IPS DF 4.7 (cell line): Measurements from ENCODE around the gene TCEANC2.
"Not testable (repeated sequence)": the region's sequence is repeated elsewhere in the genome, so short reads cannot be mapped to it uniquely, and the experiment has no call there.

Experiments
- DNase-seq: peaks from one replicate; pipeline ENCODE4 v3.0.0-alpha.2; 2013; ENCODE audit warnings: low spot score; ENCODE audit errors: extremely low read depth

Gene TCEANC2

DNA sequence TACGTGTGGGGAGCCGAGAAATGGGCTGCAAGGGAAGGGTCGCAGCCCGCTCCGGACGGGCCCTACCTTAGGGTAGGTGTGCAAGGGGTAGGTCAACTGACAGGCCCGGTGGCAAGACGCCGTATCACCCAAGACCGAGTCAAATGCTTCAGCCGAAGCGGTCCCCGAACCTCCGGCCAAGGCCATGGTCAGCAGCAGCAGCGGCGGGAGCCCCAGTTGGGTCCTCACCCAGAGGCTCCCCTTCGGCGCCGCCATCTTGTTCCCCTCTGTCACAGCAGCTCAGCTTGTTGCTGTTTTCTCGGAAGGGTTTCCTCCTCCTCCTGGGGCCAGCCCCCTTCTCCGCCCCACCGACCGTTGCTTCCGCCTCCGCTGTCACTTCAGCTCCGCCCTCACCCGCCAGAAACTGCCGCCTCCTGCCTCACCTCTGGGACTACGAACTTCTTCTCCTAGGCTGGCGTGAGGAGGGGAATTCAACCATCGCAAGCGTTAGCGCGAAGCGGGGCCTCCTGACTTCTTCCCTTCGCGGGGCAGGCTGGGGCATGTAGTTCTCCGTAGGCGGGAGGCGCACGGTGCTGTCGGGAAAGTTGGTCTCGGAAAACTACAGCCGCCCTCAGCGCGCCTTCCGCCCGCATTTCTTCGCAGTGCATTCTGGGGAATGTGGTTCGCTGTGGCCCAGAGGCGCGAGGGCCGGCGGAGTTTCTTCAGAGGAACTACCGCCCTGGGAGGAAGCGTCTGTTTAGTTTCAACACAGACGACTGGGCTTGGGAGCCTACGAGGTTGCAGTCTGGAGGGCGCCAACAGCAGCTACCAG is at the start of gene TCEANC2, which contains the start of gene TMEM59:
TSS of gene TCEANC2 (plus strand) at position 675 of the 811 bp plus-strand sequence. CDS start 815 bp downstream, outside the sequence.
TSS of gene TMEM59 (minus strand) at position 271 of the 811 bp plus-strand sequence. CDS start at position 255, 16 bp downstream.
- DNase-seq = peak; percentile 91

DNA sequence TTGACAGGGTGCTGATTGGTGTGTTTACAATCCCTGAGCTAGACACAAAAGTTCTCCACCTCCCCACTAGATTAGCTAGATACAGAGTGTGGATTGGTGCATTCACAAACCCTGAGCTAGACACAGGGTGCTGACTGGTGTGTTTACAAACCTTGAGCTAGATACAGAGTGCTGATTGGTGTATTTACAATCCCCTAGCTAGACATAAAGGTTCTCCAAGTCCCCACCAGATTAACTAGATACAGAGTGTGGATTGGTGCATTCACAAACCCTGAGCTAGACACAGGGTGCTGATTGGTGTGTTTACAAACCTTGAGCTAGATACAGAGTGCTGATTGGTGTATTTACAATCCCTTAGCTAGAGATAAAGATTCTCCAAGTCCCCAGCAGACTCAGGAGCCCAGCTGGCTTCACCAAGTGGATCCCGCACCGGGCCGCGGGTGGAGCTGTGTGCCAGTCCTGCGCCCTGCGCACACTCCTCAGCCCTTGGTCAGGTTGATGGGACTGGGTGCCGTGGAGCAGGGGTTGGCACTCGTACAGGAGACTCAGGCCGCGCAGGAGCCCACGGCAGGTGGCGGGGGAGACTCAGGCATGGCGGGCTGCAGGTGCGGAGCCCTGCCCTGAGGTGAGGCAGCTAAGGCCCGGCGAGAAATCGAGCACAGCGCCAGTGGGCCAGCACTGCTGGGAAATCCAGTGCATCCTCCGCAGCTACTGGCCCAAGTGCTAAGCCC is 49.5 kb upstream of the TCEANC2 start:
- DNase-seq = not testable (repeated sequence)

DNA sequence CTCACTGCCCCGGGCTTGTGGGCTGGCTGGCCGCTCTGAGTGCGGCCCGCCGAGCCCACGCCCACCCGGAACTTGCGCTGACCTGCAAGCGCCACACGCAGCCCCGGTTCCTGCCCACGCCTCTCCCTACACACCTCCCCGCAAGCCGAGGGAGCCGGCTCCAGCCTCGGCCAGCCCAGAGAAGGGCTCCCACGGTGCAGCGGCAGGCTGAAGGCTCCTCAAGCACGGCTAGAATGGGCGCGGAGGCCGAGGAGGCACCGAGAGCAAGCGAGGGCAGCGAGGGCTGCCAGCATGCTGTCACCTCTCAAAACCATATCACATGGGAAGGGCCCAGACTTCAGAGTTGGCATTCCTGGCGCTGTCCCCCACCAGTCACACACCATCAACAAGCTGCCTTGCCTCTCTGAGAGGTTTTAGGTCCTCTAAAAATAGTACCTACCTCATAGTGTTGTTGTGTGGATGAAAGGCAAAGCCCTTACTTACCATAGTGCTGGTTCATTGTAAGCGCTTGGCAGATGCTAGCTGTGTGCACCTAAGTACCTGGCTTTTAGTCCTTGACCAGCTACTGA is 48.8 kb upstream of the TCEANC2 start:
- no peak for DNase-seq

DNA sequence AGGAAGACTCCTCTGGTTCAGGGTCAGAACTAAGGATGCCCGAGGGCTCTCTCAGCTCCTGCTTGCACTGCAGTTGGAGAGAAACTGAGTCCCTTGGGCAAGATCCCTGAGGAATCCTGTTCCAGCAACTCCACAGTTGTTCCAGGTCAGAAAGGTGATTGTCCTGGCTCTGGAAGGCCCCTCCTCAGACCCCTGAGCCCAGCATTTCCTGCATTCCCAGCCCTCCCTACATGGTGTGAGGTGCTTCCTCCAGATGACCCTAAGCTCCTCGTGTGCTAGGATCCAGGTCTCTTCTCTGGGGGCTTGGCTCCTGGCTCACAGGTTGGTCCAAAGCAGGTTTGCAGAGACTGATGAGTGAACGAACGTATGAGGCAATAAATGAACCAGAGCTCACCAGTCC is 46.9 kb upstream of the TCEANC2 start:
- no peak for DNase-seq

DNA sequence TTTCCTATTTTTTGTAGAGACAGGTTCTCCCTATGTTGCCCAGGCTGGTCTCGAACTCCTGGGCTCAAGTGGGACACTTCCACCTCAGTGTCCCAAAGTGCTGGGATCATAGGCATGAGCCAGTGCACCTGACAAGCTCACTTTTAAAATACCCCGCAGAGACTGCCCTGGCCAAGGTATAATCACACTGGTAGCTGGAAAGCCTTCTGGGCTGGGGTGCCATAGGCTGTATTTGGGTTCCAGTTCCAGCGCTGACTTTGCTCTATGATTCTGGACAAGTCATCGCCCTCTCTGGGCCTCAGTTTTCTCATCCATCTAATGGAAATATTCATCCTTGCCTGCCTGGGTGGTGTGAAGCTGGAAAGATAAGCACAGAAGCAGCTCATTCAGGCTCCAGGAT is 45.8 kb upstream of the TCEANC2 start:
- DNase-seq = no peak

DNA sequence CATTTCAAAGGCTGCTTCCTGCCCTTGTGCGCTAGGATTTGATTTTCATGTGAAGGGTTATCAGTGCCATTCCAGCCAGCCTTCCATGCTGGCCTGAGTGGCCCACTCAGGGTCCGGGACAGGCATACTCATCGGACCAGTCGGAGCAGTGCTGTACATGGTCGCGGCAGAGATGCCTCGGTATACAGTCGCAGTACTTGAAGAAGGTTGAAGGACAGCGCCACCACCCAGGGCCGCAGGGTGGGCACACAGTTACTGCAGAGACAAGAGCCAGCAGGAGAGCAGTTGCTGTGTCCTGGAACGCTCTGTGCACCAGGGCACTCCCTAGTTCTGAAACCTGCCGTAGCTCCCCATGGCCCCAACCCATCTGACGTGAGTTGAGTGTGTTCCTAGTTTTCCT is 44.5 kb upstream of the TCEANC2 start:
- DNase-seq = no peak

DNA sequence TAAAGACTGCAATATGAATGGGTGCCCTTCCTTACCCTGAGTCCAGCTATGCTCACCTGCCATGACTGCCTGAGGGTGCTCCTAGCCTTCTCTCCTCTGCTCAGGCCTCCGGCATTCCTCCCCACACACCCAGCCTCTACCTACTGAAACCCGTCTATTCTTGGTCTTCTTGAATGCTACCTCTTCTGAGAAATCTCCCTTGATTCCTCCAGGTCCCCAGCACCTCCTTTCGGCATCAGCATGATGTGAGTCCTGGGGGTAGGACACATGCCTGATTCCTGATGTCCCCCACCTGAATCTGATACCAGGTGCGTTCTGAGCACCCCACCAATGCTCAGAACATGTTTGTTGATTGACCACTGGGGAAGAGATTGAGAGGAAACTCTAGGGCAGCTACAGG is 44.0 kb upstream of the TCEANC2 start:
- DNase-seq = no peak

DNA sequence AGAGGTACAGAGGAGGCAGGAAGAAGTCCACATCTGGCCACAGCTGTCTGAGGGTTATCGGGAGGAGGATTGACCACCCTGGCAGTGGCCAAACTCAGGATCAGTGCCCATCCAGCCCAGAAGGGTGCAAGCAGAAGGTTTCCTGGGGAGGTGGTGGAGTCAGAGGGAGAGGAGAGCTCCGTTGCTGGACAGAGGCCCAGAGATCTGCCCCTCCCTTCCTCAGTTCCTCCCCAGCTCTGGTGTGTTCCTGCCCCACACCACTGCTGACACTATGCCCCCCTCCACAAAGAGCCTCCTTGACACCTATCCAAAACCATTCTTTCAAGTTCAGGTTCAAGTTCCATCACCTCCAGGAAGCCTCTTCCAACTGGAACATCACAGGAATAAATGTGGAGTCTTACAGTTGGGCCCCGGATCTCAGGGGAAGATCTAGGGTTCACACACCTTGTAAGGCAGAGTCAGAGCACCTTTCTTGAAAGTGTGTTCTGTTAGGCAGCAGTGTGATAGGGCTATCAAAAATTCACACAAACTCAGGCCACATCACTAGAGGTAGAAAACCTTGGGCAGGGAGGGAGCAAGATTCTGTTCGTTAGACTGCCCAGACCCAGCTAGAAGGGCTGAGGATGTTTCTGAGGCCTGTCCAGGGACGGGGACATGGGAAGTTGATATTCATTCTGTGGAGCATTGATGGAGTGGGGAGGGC is 42.8 kb upstream of the TCEANC2 start:
- DNase-seq = no peak

DNA sequence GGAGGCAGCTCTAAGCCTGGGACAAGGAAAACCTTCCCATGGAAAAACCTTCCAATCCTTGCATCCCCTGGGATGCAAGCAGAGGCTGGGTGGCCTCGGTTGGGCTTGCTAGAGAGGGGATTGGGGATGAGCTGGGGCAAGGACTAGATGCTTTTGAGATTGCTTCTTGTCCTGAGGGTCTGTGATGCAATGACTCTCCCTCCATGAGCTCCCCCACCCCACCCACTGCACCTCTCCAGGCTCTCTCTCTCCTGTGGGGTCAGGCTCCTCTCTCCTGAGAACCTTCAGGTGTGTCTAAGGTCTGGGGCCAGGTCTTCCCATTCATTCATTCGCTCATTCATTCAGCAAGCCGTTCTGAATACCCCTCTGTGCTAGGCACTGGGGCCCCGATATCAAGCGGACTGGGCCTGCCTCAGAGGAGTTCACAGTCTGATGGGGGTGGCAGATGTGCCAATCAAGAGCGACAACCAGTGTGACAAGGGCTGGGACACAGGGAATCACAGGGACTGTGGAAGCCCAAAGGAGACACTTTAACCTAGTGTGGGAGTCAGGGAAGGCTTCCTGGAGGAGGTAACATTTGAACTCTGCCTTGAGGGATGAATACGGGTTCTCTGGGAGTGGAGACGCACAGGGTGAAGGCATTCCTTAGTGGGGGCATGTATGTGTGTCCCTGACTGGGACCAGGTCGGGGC is 41.9 kb upstream of the TCEANC2 start:
- no peak for DNase-seq

DNA sequence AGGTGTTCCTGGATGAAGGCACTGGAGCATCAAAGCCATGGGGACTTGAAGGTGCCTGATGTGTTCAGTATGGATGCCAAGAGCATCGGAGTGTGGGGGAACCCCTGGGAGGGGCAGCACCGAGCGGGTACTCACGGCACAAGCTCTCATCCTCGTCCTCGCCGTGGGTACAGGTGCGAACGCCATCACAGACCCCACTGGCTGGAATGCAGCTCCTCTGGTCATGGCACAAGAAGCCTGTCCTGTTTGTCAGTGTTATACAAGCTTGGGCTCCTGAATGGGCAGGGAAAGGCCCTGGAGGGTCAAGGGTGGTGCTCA is 41.4 kb upstream of the TCEANC2 start:
- no peak for DNase-seq

DNA sequence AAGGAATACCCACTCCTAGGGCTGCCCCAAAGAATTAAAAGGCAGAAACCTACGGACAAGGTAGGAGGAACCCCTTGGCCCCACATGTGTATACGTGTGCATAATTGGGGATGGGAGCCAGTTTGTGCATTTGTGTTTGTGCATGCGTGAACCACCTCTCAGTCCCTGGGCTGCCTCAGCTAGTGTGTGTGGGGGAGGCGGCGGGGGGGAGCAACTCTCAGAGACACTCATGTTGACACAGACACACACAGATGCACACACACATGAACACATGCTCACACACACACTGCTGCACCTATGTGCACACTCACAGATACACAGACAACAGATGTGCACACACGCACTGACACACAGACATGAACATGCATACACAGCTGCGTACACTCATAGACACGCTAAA is 40.5 kb upstream of the TCEANC2 start:
- DNase-seq = no peak

DNA sequence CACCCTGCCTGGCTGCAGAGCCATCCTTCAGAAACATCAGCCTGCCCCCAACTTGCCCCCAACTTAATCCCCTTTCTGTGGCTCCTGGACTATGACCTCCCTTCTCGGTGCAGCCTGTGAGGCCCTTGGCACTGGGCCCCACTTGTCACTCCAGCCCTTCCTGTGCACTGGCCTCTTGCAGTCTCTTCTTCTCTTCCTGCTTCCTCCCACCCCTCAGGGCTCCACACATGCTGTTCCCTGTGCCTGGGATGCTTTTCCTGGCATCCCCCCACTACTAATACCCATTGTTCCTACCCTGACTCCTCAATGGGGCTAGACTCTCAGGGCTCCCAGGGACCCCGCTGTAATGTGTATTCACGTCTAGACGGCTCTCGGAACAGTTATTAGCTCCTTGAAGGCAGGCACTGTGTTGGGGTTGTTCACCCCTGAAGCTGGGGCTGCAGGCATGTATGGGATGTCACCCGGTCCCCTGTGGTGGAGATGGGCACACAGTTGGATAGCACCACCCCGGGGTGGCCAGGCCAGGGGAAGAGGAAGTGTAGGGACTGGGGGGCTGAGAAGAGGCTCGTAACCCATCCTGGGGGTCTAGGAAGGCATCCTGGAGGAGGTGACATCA is 39.9 kb upstream of the TCEANC2 start:
- DNase-seq = no peak

DNA sequence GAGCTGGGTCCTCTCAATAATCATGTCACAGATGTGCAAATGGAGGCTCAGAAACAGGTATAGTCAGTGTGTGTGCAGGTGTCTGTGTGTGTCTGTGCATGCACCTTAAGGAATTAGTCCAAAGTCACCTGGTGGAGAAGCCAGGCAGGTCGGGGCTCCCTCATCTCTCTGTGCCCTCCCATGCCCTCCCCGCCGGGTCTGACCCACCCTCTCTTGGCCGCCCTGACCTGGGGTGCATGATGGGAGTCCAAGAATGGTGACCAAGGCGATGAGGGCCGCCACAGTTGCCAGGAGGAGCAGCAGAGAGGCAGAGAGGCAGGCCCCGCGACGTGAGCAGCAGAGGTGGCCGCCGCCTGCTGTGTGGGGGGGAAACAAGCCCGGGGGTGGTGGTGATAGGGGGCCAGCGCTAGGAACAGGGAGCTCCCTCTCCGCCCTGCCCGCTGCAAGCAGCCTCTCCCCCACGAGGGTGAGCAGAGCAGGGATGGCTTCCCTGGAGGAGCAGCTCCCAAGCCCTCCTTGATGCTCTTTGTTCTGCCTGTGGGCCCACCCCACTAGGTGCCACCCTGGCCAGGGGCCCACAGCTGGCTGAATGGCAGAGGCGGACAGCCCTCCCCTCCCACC is 39.3 kb upstream of the TCEANC2 start:
- no peak for DNase-seq

DNA sequence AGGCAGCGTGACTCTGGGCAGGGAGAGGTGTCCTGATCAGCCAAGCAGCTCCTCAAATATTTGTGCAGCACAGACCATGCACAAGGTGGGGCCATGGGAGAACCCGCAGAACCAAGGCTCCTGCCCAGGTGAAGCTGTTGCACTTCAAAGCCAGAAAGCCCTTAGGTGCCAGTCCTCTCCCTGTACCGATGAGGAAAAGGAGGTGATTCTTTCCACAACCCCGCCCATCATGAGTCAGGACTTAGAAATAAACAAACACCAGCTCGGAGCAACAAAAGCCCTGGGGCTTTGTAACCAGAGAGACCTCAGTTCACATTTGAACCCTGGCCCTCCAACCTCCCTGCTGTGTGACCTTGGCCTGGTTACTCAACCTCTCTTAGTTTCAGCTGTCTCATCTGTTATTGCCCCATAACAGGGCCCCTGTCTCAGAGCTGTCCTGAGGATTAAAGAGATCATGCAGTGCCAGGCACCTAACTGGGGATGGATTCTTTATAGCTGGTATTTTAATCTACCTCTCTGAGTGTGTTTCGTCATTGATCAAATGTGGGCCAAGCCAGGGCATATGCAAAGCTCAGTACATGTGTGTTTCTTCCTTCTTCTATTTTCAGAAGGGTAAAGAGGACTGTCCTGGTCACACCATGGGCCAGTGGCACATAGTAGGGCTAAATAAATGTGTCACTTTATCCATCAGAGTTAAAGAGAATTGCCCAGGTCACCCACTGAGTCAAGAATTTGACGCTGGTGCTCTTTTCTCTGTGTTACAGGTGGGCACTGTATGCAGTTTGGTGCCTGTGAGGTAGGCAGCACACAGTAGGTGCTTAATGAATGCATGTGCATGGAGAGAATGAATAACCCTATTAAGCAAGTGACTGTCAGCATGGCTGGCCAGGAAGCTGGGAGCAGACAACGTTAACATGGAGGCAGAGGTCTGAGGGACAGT is 36.8 kb upstream of the TCEANC2 start:
- no peak for DNase-seq

DNA sequence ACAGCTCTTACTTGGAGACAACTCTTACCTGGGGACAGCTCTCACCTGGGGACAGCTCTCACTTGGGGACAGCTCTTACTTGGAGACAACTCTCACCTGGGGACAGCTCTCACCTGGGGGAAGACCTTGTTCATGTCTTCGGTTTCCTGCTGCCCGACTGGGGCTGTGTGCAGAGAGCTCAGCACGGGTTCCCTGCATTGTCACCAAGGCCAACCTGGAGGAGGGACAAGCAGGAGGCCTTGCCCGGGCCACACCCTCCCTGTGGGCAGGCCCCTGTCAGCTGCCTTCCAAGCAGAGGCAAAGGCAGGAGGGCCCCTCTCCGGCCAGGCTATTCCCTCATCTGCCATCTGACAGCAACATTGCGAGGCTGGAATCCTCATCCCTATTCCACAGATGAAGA is 35.4 kb upstream of the TCEANC2 start, which contains the start of gene LDLRAD1:
TSS of gene LDLRAD1 (minus strand) at position 208 of the 400 bp plus-strand sequence. CDS start at position 134, 74 bp downstream.
- no peak for DNase-seq

DNA sequence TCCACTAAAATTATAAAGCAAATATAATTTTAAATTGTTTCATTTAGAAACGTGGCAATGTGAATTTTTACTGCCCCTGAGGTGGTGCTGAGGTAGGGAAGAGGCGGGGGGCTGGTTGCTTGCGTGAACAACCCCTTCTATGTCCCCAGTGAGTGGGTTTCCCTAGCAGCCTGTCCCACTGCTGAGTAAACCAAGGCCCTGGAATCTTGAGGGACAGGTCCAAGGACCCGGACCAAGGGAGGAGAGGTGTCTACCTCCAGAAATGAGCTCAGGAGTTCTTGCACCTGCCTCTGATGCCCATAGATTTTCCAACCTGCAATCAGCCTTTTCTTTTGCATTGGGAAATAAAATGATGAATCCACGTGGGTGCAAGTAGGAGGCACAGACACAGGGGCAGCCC is 34.8 kb upstream of the TCEANC2 start:
- no peak for DNase-seq

DNA sequence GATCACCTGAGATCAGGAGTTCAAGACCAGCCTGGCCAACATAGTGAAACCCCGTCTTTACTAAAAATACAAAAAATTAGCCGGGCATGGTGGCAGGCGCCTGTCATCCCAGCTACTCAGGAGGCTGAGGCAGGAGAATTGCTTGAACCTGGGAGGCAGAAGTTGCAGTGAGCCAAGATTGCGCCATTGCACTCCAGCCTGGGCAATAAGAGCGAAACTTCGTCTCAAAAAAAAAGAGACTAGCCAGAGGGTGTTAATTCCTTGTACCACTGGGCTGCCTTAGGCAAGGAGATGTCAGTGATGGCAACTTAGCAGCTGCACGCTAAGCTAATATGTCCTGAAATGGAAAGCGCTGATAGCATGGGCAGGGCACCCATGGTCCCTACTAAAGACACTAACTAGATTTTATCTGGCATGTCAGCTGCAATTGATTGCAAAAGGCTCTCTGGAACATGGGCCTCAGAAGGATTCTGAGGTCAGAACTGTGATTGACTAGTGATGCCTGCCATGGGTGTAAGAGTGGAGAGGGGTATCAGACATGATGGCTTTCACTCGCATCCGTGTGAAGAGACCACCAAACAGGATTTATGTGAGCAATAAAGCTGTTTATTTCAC is 33.7 kb upstream of the TCEANC2 start:
- DNase-seq = not testable (repeated sequence)

DNA sequence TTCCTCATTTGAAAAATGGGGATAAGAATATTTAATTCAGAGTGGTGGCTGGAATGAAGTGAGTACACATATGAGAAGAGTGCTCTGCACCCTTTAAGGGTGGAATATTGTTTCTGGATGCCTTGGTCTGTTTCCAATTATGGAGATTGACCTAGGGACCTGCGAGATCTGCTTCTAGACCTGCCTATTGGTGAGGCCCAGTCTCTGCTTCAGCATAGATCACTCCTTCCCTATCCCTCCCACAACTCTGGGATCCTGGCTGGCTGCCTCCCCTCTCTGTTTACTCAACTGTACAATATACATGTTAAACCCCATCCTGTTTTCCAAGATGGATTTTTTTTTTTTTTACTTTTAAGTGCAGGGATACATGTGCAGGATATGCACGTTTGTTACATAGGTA is 29.1 kb upstream of the TCEANC2 start:
- DNase-seq = no peak

DNA sequence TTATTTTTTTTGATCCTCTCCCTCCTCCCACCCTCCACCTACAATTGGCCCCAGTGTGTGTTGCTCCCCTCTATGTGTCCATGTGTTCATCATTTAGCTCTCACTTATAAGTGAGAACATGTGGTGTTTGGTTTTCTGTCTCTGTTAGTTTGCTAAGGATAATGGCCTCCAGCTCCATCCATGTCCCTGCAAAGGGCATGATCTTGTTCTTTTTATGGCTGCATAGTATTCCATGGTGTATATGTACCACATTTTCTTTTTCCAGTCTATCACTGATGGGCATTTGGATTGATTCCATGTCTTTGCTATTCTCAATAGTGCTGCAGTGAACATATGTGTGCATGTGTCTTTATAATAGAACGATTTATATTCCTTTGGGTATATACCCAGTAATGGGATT is 28.6 kb upstream of the TCEANC2 start:
- DNase-seq = not testable (repeated sequence)
